GM21528 (cell line): ENCODE data around the gene TXK.
A peak's percentile ranks its signal among the peaks of the same experiment; 100 is the strongest.

Experiments used
- ATAC-seq: cut with Tn5 transposase; IDR thresholded peaks from one replicate; pipeline ENCODE4 v1.9.1; 2021; ENCODE audit warnings: mild to moderate bottlenecking, moderate library complexity; ENCODE audit not compliant: unreplicated experiment, low FRiP score

The TXK gene

GRCh38 chr4:48138511-48138910 lies 4.5 kb upstream of the TXK start:
- ATAC-seq, result no peak

GRCh38 chr4:48137846-48138245 lies 3.8 kb upstream of the TXK start:
- no peak for ATAC-seq

GRCh38 chr4:48133669-48134068 lies 381 bp downstream of the TXK start:
- no peak for ATAC-seq

GRCh38 chr4:48131736-48132135 lies 2.3 kb downstream of the TXK start:
- ATAC-seq, result no peak

GRCh38 chr4:48130100-48130499 lies 4.0 kb downstream of the TXK start:
- no peak for ATAC-seq

- no peak for ATAC-seq
Observed at GRCh38 chr4:48129307-48130014, 4.6 kb downstream of the TXK start.

- peak; percentile 89 for ATAC-seq
Observed at GRCh38 chr4:48127682-48128404, 6.2 kb downstream of the TXK start.

GRCh38 chr4:48127231-48127630 lies 6.8 kb downstream of the TXK start:
- no peak for ATAC-seq

- no peak for ATAC-seq
Observed at GRCh38 chr4:48126621-48127020, 7.4 kb downstream of the TXK start.

GRCh38 chr4:48124870-48125269 lies 9.2 kb downstream of the TXK start:
- no peak for ATAC-seq

- ATAC-seq, result no peak
Observed at GRCh38 chr4:48122756-48123155, 11.3 kb downstream of the TXK start.

- ATAC-seq, result no peak
Observed at GRCh38 chr4:48121180-48121579, 12.9 kb downstream of the TXK start.

- no peak for ATAC-seq
Observed at GRCh38 chr4:48120132-48120531, 13.9 kb downstream of the TXK start.

GRCh38 chr4:48119646-48120045 lies 14.4 kb downstream of the TXK start:
- no peak for ATAC-seq

- ATAC-seq, result no peak
Observed at GRCh38 chr4:48118081-48118480, 16.0 kb downstream of the TXK start.

- no peak for ATAC-seq
Observed at GRCh38 chr4:48116582-48116981, 17.5 kb downstream of the TXK start.

- ATAC-seq, result no peak
Observed at GRCh38 chr4:48114412-48114811, 19.6 kb downstream of the TXK start.

- no peak for ATAC-seq
Observed at GRCh38 chr4:48112017-48112667, 21.9 kb downstream of the TXK start.

- ATAC-seq, result no peak
Observed at GRCh38 chr4:48110452-48110978, 23.5 kb downstream of the TXK start.

GRCh38 chr4:48109413-48110263 lies 24.4 kb downstream of the TXK start:
- no peak for ATAC-seq
